GM19468 (cell line): Measurements from ENCODE around the gene ATP2B1.

ENCODE experiments used
- ATAC-seq: cut with Tn5 transposase; IDR thresholded peaks from one replicate; pipeline ENCODE4 v1.9.1; 2021; ENCODE audit warnings: mild to moderate bottlenecking, moderate library complexity, moderate number of reproducible peaks; ENCODE audit not compliant: unreplicated experiment; ENCODE audit errors: extremely low read depth

ATP2B1 gene

GRCh38 chr12:89618113-89618862 is 90.3 kb downstream of the ATP2B1 start:
- ATAC-seq = no peak

DNA sequence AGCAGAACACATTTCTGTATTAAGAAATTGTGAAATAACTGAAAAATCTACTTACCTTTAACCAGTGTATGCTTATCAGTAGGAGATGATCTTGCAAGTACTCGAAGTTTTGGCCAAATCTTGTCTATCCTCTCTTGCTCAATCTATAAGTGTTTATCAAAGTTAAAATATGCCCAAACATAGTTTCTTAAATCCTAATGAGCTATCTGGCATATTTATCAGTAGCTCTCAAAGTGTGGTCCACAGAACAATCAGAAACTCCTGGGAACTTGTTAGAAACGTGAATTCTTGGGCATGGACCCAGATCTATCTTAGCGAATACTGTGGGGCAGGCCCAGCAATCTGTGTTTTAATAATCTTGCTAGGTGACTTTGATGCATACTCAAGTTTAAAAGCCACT is 98.3 kb downstream of the ATP2B1 start:
- ATAC-seq = no peak

DNA sequence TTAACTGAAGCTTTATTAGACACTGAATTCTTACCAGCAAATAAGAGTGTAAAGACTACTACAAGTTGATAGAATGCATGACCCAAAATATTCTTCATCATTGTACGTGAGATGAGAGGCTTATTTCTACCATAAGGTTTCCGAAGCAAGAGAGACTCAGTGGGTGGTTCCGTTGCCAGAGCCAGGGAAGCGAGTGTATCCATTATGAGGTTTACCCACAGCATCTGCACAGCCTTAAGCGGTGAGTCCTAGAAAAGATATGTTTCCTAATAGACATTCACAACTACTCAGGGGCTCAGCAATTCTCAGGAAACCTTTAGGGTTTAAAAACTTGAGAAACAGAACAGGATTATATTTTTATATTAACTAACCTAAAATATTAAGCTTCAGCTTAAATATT is 105.0 kb downstream of the ATP2B1 start:
- no peak for ATAC-seq

- ATAC-seq = no peak
Measured at GRCh38 chr12:89597770-89598169, 110.9 kb downstream of the ATP2B1 start.

DNA sequence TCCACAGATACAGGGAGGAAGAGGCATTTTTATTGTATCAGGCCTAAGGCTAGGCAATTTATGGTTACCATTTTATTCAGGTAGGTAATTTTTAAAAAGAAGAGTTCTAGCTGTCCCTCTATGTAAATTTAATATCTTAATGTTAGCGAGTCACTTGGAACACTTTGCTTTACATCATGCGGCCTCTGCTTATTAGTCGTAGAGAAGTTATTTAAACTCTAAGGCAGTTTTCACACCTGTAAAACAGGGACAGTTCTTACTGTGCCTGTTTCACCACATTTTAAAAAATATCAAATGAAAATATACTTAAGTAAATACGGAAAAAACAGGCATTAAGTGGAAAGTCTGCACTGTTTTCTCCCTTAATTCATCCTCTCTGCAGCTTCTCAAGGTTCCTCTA is 111.4 kb downstream of the ATP2B1 start:
- ATAC-seq = no peak

GRCh38 chr12:89593873-89594272 is 114.8 kb downstream of the ATP2B1 start:
- no peak for ATAC-seq

DNA sequence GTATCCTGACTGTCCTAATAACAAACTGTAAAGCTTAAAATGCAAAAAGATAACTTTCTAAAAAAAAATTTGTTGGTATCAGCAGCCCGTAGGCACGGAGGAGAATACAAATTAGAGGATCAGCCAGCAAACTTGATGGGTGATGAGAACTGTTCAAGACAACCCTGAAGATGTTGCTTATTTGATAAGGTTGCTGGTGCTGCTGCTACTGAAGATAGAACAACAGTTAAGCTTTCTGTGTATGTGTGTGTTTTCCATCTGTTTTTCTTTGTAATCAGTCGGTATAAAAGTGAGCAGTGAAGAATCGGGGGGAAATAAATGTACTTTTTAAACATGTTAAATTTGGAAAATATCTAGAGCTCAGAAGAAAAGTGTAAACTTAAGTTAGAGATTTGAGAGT is 115.4 kb downstream of the ATP2B1 start:
- ATAC-seq = no peak

DNA sequence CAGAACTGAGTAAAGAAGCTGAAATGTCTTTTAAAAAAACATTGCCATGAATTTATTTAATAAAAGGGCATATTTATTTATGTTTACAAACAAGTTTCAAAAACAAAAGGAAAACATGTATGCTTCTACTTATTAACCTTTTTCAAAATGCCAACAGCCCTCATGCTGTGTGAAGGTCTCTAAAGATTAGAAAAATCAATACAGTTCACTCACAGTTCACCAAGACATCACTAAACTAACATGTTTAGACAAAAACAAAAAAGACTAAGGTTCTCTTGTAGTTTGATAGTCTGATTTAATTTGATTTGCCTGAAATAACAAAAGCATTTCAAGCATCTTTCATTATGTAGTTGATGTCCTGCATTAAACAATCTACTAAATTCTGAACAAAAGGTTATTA is 118.9 kb downstream of the ATP2B1 start:
- no peak for ATAC-seq

DNA sequence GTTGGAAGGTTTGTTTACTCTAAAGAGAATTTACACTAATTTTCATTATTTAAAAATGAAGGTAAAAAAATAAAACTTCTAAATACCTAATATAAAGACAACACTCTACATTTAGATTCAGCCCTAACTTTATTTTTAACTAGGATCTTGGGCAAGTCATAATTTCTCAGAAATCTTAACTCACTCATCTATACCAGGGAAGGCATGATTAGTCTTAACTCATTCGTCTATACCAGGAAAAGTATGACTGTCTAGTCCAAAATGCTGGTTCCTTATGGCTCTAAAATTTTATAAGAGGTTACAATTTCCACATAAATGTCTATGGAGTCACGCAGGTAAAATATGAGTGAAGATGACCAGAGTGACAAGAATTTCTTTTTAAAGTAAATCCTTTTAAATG is 130.1 kb downstream of the ATP2B1 start:
- no peak for ATAC-seq

DNA sequence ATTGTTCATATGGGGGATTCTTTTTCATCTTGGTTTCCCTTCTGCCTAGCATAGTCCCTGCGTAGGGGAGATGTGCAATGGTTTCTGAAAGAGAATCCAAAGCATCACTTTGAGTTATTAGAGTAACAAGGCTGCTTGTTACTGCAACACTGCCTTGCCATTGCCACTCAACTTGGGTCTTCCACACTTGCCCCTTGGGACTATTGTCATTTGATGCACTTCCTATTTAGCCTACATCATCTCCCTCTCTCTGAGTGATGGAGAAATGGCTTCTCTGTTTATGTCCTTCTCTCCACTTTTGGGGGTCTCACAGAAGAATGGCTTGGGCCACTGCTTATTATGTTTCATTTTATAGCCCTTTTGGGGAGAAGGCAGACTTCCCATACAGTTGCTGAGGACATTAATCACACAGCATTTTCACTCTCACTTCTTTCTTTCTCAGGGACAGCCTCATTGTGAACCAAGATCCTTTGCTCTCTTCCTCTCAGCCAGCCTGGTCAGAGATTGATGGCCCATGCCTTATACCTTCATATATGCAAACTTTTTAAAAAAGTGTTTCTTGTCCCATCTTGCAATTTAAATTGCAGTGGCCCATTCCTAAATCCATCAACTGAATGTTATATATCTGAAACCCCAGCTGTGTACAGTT is 131.9 kb downstream of the ATP2B1 start:
- ATAC-seq = no peak

DNA sequence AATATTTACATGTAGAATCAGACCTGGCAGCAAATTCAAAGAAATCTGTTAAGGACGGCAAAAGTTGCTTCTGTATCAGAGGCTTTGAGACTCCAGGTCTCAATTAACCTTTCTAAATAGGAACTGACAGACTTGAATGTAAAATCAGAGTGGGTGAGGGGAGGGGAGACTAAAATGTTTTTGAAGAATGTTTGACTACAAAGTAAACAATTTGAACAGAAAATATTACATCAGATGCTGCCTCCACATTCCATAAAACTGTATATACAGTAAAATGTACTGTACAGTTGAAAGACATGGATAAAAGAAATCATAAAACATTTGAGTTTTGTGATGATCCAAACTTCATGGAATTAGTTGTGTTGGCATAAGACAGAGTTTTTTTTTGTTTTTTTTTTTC is 133.3 kb downstream of the ATP2B1 start:
- no peak for ATAC-seq

GRCh38 chr12:89574736-89575208 is 133.9 kb downstream of the ATP2B1 start:
- no peak for ATAC-seq

GRCh38 chr12:89573051-89573810 is 135.4 kb downstream of the ATP2B1 start:
- no peak for ATAC-seq

- no peak for ATAC-seq
Measured at GRCh38 chr12:89571491-89572195, 137.0 kb downstream of the ATP2B1 start.

DNA sequence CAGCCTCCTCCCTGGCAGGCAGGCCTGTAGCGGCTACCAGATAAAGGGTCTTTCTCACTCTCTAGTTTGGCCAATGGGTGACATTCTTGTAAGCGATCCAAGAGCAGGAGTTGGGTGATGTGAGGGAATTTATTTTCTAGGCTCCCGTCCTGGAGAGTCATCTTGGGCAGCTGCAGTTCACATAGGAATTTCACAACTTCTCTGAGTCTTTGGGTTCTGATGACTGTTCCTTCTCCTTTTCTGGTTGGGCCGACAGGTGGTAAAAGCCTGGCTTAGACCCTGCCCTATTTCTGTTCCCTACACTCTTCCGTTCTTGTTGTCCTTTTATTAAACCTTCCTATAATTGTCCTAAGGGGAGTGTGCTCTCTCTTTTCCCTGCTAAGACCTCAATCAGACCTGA is 140.2 kb downstream of the ATP2B1 start:
- no peak for ATAC-seq

GRCh38 chr12:89567691-89568239 is 140.9 kb downstream of the ATP2B1 start:
- ATAC-seq = no peak

- ATAC-seq = no peak
Measured at GRCh38 chr12:89566615-89567014, 142.0 kb downstream of the ATP2B1 start.

DNA sequence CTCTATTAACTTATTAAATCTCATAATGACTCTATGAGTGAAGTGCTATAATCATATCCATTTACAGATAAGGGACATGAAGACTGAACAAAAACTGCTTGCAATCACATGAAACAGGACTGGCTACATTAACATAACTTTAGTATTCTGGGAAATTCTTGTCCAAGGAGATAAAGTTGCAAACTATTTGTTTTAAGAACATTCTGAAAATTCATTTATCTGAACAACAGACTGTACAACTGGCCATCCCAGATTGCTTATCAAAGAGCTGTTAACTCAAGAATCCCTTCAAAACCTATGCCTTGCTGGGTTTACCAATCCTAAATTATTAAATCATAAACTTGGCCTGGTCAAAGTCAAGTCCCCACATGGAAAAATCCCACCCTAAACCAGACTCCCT is 143.6 kb downstream of the ATP2B1 start:
- no peak for ATAC-seq

- ATAC-seq = no peak
Measured at GRCh38 chr12:89559753-89560152, 148.9 kb downstream of the ATP2B1 start.

GRCh38 chr12:89556976-89557375 is 151.7 kb downstream of the ATP2B1 start:
- no peak for ATAC-seq
